GM21737 (cell line): Measurements from ENCODE around the gene MAGEA8.
"Not testable (repeated sequence)": the region's sequence is repeated elsewhere in the genome, so short reads cannot be mapped to it uniquely, and the experiment has no call there.

Experiments used
- ATAC-seq: cut with Tn5 transposase; IDR thresholded peaks from one replicate; pipeline ENCODE4 v1.9.1; 2021; ENCODE audit warnings: mild to moderate bottlenecking, moderate library complexity; ENCODE audit not compliant: unreplicated experiment

MAGEA8 gene, protein sequence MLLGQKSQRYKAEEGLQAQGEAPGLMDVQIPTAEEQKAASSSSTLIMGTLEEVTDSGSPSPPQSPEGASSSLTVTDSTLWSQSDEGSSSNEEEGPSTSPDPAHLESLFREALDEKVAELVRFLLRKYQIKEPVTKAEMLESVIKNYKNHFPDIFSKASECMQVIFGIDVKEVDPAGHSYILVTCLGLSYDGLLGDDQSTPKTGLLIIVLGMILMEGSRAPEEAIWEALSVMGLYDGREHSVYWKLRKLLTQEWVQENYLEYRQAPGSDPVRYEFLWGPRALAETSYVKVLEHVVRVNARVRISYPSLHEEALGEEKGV

DNA sequence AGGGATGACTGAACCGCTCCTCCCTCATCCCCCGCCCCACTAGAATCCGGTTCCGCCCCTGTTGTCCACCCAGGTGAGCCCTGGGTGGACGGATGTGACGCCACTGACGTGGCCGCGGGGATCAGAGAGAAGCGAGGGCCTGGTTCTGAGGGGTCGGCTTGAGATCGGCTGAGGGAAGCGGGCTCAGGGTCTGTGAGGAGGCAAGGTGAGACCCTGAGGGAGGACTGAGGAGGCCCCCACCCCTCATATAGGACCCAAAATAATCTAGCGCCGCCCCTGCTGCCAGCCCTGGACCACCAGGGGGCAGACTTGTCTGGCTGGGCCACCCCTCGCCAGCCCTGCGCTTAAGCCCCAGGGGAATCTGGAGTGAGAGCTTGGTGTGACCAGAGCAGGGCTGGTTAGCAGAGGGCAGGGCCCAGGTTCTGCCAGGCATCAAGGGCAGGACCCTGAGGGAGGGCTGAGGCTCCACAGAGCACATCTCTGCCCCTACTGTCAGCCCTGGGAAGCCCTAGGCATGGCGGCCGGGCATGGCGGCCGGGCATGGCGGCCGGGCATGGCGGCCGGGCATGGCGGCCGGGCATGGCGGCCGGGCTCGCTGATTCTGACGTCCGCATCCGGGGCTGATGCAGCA lies at the start of gene MAGEA8:
MAGEA8 (plus strand) TSS at position 103 of the 631 bp plus-strand sequence. CDS start 3,090 bp downstream, outside the sequence.
- ATAC-seq, result no peak

DNA sequence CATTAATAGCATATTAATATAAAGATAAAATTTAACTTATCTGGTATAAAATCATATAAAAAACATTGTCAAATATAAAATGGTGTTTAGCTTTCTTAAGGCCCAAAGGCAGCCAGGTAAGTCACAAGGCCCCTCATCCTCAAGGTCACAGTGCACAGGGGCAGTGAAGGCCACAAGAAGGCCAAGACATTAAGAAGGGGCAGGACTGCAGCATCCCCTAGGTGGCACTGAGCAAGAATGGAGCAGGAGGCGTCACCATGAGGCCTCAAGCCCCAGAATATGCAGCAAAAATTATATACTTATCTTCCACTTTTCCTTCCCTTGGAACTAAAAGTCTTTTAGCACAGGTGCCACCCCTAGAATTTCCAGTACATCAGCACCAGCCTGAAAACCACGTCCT lies 49.5 kb upstream of the MAGEA8 start:
- ATAC-seq, result no peak

- ATAC-seq, result not testable (repeated sequence)
These were observed 44.3 kb upstream of the MAGEA8 start for GRCh38 chrX:149836728-149837127.

GRCh38 chrX:149837167-149837566 lies 43.8 kb upstream of the MAGEA8 start:
- no peak for ATAC-seq

- ATAC-seq, result no peak
These were observed 43.3 kb upstream of the MAGEA8 start for GRCh38 chrX:149837639-149838038.

DNA sequence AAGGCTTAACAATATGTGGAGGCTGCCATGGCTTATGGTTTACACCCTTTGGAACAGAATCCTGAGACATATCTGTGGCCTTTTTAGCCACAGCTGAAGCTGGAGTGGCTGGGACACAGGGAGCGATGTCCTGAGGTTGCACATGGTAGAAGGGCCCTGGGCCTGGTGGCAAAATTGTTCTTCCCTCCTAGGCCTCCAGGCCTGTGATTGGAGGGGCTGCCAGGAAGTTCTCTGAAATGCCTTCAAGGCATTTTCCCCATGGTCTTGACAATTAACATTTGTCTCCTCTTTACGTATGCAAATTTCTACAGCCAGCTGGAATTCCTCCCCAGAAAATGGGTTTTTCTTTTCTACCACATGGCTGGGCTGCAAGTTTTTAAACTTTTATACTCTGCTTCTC lies 39.1 kb upstream of the MAGEA8 start:
- no peak for ATAC-seq

DNA sequence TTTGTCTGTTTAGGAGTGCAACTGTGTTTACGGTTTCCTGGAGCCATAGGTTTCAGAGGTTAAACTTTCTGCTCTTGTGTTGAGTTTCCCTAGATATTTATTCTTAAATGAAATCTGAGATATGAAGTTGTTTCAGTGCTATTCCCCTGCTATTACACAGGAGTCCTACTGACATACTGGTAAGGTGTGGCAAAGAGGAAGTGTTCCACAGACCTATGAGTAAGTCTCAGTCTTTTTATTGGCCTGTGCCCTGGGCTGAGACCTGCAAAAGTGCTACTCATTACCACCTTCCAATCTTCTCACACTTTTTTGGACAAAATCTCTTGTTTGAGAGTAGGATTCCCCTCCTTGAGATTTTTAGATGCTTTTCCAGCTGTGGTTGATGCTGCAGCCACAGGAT lies 35.6 kb upstream of the MAGEA8 start:
- ATAC-seq, result no peak

- ATAC-seq, result no peak
These were observed 34.2 kb upstream of the MAGEA8 start for GRCh38 chrX:149846789-149847188.

DNA sequence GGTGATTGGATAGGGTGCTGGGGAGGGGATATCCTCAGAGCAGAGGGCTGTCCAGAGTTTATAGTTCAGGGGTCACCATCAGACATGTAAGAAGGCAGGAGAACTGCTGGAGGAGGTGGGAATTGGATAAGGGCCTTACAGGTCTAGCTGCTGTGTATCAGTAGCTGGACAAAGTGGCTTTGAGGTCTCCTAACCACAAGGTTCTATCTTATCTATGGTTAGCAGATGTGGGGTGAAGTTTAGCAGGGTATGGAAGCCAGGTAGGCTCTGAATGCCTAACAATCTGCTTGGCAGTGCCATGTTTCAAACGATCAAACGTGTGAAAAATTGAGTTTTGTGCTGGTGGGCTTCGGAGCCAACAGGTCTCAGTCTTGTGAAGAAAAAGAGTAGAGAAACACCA lies 32.1 kb upstream of the MAGEA8 start:
- no peak for ATAC-seq

DNA sequence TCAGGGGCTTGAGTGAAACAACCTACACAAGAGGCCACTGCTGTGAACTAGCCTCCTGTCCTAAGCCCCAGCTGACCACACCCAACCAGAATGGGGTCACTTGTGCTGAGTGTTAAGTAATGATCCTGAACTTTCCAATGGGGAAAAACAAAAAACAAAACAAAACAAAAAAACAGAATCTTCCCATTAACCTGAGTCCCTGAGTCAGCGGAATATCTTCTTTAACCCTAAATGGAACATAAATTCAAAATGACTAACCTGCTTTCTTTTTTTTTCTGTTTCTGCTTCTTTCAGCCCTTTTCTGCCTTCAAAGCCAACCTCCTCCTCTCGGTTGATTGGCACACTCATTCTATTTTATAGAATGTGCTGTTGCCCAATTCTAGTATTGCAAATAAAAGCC lies 31.2 kb upstream of the MAGEA8 start:
- ATAC-seq, result no peak

DNA sequence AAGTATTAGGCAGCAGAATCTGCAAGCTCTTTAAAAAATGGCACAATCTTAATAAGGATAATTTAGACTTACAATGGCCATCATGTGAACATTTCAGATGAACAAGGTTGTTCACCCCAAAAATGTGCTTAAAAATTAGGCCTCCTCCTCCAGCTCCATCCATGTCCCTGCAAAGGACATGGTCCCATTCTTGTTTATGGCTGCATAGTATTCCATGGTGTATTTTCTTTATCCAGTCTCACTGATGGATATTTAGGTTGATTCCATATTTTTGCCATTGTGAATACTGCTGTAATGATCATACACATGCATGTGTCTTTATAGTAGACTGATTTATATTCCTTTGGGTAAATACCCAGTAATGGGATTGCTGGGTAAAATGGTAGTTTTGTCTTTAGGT lies 29.1 kb upstream of the MAGEA8 start:
- no peak for ATAC-seq

DNA sequence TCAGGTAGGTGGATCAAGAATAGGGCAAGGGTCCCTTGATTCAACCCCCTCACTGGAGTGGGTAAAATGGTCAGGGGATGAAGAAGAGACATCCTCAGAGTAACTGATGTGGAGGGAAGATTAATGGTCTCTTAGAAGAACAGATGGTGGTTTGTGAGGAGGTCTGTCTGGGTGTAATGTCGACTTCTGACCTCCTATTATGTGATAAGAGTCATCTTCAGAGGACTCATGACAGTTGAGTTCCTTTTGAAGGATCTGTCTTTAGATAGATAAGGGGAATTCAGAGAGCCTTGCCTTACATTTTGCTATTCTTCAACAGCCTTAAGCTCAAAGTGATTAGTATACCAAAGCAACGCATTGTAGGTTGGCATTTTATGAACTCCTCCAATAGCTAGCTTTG lies 27.1 kb upstream of the MAGEA8 start:
- no peak for ATAC-seq

- no peak for ATAC-seq
These were observed 22.4 kb upstream of the MAGEA8 start for GRCh38 chrX:149858592-149858991.

- no peak for ATAC-seq
These were observed 20.5 kb upstream of the MAGEA8 start for GRCh38 chrX:149860445-149860844.

DNA sequence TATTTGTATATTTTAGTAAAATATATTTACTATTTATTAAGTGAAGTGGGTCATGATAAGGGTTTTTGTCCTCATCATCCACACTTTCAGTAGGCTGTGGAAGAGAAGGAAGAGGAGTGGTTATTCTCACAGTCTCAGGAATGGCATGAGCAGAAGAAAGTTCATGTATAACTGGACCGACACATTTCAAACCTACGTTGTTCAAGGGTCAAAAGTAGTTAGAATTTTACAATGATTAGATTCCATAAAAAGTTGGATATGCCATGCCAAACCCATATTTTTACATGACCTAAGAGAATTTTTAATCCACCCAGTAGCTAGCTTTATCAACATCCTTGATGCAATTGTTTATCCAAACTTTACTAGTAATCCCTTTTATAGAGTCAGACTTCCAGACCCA lies 15.6 kb upstream of the MAGEA8 start:
- no peak for ATAC-seq

GRCh38 chrX:149867488-149867887 lies 13.5 kb upstream of the MAGEA8 start:
- ATAC-seq, result no peak

DNA sequence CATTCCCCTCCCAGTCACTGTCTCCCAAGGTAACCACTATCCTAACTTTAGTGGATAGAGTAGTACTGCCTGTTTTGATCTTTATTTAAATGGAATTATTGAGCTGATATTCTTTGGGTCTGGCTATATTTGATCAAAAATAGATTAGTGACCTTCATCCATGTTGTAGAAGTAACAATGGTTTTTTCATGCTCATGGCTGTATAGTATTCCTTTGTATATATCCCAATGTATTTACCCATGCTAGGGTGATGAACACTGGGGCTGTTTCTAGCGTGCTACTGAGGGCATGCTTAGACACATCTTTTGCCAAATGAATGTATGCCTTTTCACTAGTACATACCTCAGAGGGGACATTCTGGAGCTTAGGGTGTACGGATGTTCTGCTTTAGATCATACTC lies 10.1 kb upstream of the MAGEA8 start:
- ATAC-seq, result no peak

DNA sequence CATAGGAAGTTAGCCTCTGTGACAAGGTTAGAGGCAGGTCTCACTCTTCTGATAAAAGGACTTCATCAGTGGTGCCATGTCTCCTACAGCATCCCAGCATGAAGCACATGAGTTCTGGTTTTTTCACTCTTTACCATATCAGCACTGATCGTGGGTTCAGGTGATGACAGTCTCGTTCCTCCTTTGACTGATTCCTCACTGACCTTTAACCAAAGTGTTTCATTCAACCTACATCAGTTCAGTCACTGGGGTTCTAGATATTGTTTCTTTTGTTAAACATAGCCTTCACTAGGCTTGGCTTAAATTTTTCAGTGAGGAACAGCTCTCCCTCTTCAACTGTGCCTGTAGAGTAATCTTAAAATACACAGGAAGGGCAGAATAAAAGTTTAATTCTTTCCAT lies 9.6 kb upstream of the MAGEA8 start:
- ATAC-seq, result no peak

GRCh38 chrX:149871940-149872339 lies 9.0 kb upstream of the MAGEA8 start:
- no peak for ATAC-seq

DNA sequence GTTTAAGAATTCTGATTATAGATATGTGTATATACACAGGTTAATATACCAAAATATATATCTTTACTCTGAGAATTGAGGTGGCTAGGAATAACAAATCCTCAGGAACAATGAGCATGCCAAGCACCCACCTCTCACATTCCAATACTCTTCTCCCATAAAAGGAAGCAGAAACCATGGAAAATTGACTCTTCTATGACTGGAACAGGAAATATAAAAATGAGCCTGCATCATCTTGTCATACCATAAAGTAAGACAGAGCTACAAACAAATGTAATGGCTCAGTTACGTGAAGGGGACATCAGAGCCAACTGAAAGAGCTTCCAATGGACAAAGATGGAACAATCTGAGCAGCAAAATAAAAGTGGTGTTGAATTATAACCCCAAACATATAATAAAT lies 3.8 kb upstream of the MAGEA8 start:
- ATAC-seq, result no peak

DNA sequence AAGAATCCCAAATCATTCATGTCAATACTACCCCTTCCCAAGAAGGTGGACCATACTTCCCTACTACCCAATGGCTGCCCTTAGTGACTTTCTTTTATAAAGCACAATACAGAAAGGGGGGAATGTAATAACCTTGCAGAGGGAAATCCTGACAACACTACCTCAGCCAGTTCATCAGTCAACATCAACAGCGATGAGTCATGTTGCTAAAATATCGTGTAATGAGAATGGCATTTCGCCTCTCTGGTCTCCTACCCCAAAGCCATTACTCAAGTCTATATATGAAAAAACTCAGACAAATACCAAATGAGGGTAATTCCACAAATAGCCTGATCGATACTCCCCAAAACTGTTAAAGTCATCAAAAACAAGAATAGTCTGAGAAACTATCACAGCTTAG lies 3.3 kb upstream of the MAGEA8 start:
- no peak for ATAC-seq

- not testable (repeated sequence) for ATAC-seq
These were observed 9.8 kb downstream of the MAGEA8 start for GRCh38 chrX:149890828-149891227.

DNA sequence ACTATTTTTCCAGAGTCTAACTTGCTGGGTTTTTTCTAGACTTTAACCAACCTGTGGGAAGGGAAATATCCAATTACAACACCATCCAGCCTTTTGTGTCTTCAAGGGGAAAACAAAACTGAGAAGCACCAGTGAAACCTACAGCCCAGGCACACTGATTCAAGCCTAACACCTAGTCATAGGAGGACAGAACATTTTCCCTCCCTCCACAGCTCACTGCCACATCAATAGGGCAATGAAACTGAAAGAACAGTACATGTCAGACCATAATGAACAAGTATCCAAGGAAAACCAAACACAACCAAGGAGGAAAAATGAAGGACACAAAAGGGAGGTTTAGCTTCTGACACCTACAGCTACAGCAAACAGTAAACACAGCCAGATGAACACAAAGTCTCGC lies 17.6 kb downstream of the MAGEA8 start:
- ATAC-seq, result no peak
